Choroid plexus epithelial cell (primary cell): ENCODE measurements around the gene CMTM2.

Experiments used
- DNase-seq: peaks from one replicate; pipeline ENCODE4 v3.0.0-alpha.2; 2010; ENCODE audit warnings: low read depth
- H3K4me3 ChIP-seq: 2 replicates; pipeline ENCODE4 v1.5.1; 2011; ENCODE audit warnings: low read depth, mild to moderate bottlenecking, control low read depth, low read length, moderate library complexity
- CTCF ChIP-seq: conservative IDR thresholded peaks from 2 replicates; pipeline ENCODE4 v1.5.1; 2011; ENCODE audit warnings: low read depth, mild to moderate bottlenecking, control low read depth, inconsistent platforms, low read length, moderate library complexity

Gene CMTM2

DNA sequence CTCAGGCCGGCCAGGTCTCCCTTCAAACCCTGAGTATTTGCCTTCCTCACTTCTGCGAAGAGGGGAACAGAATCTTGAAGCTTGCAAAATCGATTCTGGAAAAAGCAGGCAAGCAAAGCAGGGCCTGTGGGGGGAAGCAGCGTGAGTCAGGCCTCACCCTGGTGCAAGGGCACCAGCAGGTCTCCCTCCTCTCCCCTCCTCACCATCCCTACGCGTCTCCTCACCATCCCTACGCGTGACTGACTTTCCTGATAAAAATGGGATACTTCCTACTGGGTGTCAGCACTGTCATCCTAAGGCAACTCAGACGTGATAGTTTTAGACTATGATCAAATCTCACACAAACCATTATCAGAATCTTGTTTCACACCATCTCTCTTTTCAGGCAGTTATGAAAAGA lies 37.3 kb downstream of the CMTM2 start:
- TF ChIP-seq CTCF: no peak
- DNase-seq: peak; percentile 69

DNA sequence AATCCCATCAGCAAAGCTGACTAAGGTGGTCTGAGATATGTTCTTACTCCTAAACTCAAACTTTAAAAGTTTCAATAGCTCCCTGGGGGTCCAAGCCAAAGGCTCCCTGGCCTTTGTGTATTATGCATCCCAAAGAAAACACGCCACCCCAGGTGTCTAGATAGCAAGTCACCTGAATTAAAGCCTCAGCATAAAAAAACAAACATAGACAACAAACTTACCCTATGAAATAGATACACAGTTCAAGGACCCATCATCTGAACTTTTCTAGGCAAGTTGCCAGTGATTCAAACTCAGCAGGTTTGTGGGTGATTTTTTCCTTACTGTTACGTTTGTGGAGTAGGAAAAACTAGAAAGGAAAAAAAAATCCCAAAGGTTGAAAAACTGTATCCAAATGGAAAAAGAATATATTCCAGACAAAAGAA lies 37.8 kb downstream of the CMTM2 start:
- no peak overlapping the region for H3K4me3 ChIP-seq

More for the DNA sequence above, 37.3 kb downstream of the CMTM2 start:
- H3K4me3 ChIP-seq: no peak overlapping the region

GRCh38 chr16:66617728-66618127 lies 38.5 kb downstream of the CMTM2 start:
- H3K4me3 ChIP-seq: no peak overlapping the region
- DNase-seq: no peak
- no peak for TF ChIP-seq CTCF

More for the DNA sequence above, 37.8 kb downstream of the CMTM2 start:
- peak; percentile 81 for DNase-seq
- TF ChIP-seq CTCF: no peak

GRCh38 chr16:66618588-66619375 lies 39.5 kb downstream of the CMTM2 start:
- no peak overlapping the region for H3K4me3 ChIP-seq
- DNase-seq: peak; percentile 97
- no peak for TF ChIP-seq CTCF

- peak; percentile 83 for DNase-seq
- H3K4me3 ChIP-seq: no peak overlapping the region
- no peak for TF ChIP-seq CTCF
These were observed 40.5 kb downstream of the CMTM2 start for GRCh38 chr16:66619534-66620428.

- no peak overlapping the region for H3K4me3 ChIP-seq
- DNase-seq: peak; percentile 39
- no peak for TF ChIP-seq CTCF
These were observed 41.1 kb downstream of the CMTM2 start for GRCh38 chr16:66620429-66620795.
